DLD1 (cell line): Measurements from ENCODE around the gene CCNF.
"Not testable (repeated sequence)": the region's sequence is repeated elsewhere in the genome, so short reads cannot be mapped to it uniquely, and the experiment has no call there.

Experiments
- in situ Hi-C: cut with HindIII; loops from 2 replicates; pipeline ENCODE4 v1.10.0; 2017; ENCODE audit warnings: low sequenced_read_pairs

Gene CCNF

GRCh38 chr16:2426941-2427361 lies 2.3 kb upstream of the CCNF start:
- in situ Hi-C loops = no loop called here

DNA sequence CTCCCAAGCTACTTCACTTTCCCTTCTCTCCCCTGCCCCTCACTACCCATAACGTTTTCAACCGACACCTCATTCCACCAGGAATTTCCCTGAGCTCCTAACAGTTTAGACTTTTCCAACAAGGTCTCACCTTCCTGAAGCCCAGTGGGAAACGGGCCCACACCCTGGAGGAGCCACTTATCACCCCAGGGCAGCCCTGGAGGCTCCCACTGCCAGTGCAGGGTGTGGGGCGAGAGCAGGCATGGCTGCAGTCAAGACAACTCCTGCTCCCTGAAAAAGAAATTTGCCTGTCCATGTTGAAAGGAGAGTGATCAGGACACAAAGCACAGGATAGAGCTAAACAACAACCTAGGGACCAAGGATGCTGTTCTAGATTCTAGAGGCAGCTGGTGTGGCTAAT lies 1.7 kb upstream of the CCNF start:
- in situ Hi-C loops = no loop called here

DNA sequence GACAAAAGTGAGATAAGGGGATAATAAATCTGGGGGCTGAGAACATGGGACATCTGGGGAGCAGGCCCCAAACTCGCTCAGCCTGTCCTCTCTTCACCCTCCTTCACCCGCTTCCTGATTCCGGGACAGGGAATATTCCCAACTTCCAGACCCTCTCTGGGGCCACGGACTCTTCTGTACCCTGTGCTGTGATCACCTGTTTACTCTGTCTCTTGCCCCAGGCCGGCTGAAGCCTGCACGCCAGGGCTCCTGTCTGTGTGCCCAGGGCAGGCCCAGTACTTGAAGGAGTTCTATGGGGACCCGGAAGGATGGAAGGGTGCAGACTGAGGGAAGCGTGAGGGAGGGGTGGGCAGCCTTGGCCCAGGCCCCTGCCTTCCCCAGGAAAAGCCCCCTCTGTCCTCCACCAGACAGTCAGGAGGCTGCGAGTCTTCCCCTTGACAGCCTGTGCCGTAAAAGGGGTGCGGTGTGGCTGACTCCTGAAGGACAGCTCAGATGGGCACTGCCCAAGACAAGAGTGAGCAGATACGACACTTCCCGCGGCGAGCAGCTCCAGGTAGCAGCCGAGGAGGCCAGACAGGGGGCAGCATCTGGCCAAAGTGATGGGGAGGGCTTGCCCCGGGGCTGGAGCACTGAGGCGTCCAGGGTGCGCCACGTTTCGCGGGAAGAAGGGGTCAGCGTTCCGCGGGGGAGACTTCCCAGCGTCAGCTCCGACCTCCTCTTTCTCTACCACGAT lies 1.0 kb upstream of the CCNF start:
- in situ Hi-C loops = no loop called here

DNA sequence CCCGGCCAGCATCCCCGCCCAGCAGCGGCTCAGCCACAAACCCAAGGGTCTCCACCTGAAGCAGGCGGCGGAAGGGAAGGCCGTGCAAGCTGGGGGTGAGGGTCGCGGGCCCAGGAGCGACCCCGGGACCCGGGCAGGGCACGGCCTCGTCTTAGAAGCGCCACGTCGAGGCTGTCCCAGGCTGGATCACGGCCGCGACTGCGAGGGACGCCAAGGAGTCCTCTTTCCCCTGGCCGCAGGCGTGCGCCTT lies 538 bp upstream of the CCNF start:
- in situ Hi-C loops = no loop called here

DNA sequence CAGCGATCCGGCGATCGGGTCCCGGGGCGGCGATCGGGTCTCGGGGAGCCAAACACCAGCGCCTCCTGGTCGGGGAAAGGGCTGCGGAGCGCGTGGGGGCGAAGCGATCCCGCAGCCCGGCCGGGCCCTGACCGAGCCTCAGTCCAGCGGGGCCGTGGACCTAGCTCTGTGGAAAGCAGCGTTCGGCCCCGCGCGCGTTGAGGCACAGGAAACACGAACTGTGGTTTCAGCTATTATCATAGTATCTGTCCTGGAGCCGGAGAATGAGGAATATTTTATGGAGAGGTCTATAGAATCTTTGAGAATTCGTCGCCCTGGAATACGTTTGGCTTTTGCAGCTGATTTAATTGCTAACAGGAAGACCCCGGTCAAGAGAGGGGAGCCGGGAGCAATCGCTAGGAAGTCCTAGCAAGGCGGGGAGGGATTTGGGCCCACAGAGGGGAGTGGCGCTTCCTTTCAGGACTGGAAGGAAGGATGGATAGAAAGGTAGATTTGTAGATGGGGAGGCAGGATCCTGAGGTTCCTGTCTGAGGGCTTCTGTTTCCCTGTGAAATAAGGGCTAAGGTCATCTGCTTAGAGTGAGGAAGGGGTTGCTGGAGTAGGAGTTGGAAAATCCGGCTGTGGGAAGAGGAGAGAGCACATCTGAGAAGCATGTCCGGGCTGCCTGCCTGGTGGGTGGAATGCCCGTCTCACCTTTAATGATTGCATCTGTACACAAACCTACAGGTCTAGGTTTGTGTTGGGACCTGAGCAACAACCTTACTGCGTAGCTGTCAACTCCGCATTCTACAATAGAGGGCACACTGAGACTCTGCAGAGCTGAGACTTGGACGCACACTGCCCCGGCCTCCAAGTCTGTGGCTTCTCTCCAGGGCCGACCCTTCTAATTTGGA lies 770 bp downstream of the CCNF start:
- in situ Hi-C loops = no loop called here

DNA sequence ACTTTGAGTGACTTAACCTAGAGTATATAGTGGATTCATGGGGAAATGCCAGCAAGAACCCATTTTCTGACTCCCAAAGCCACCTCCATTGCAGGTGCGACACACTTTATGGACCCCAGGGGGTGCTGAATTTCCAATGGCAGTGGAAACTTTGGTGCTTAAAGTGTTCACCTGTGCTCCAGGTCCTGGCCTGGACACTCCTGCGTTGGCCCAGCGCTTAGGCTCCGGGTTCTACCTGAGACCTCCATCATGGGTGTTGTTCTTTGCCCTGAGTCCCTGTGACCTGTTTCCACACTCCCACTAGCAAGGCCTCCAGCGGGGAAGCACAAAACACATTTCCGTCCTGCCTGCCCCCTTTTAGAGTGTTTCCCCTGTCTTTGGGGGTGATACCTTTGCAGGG lies 3.0 kb downstream of the CCNF start:
- in situ Hi-C loops = no loop called here

DNA sequence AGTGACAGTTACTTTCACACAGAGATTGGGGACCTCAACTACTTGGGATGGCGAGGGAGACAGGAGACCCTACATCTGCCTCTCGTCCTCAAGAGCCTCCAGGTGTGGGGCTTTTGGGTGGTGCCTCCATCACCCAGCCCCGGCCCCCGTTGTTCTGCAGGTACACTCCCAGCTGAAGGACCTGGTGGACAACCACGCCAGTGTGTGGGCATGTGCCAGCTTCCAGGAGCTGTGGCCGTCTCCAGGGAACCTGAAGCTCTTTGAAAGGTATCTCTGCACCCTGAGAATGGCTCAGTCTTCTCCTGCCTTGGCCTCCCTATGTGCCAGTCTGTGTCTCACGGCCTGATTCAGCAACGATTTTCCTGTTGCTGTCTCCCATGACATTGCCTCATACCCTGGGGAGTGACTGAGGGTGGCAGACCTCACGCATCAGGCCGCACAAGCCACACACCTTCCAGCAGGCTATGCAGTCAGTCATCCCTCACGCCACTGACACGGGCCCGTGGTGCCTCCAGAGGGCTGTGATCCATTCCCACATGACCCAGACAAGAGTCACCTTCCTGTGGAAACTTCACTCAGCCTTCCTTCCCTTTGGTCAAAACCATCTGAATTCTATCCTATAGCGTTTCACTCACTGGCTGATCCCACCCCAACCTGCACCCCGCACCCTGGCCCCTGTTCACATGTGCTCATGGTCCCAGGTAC lies 3.7 kb downstream of the CCNF start:
- in situ Hi-C loops = no loop called here

- in situ Hi-C loops = not testable (repeated sequence)
Observed at GRCh38 chr16:2435236-2435635, 6.0 kb downstream of the CCNF start.

GRCh38 chr16:2436110-2436509 lies 6.9 kb downstream of the CCNF start:
- in situ Hi-C loops = no loop called here

DNA sequence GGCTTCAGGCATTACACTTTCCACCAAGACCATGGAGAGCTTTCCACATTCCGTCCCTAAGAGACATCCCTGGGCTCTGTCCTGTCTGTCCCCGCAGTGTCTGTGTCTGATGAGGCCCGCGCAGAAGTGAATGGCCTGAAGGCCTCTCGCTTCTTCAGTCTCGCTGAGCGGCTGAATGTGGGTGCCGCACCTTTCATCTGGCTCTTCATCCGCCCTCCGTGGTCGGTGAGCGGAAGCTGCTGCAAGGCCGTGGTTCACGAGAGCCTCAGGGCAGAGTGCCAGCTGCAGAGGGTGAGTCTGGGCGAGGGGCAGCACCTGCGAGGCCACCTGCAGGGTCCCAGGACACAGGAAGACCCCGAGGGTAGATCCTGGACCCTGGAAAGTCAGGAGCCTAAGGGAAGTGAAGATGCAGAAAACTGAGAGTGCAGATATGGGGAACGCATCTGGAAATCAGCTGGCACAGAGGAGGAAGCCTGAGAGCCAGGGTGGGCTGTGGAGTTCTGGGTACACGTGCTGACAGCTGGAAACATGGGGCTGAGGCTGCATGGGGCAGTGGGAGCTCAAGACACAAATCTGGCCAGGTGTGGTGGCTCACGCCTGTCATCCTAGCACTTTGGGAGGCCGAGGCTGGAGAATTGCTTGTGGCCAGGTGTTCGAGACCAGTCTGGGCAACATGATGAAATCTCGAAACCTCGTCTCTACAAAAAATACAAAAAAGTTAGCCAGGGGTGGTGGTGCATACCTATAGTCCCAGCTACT lies 8.0 kb downstream of the CCNF start:
- in situ Hi-C loops = no loop called here

DNA sequence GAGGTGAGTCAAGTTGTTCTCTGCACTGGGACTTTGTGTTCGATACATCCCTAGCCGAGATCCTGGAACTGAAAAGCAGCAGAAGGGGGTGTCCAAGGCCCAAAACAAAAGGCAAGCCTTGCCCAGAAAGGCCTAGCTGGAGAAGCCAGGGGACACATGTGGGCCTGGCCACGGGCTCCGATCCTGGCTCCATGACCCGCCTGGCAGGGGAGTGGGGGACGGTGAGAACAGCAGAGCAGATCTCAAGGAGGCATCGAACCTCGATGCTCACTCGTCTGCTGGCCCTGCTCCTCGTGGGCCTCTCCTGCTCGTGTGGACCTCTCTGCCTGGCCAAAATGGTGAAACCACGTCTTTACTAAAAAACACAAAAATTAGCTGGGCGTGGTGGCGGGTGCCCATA lies 8.9 kb downstream of the CCNF start:
- in situ Hi-C loops = no loop called here

- in situ Hi-C loops = no loop called here
Observed at GRCh38 chr16:2439598-2439997, 10.4 kb downstream of the CCNF start.

DNA sequence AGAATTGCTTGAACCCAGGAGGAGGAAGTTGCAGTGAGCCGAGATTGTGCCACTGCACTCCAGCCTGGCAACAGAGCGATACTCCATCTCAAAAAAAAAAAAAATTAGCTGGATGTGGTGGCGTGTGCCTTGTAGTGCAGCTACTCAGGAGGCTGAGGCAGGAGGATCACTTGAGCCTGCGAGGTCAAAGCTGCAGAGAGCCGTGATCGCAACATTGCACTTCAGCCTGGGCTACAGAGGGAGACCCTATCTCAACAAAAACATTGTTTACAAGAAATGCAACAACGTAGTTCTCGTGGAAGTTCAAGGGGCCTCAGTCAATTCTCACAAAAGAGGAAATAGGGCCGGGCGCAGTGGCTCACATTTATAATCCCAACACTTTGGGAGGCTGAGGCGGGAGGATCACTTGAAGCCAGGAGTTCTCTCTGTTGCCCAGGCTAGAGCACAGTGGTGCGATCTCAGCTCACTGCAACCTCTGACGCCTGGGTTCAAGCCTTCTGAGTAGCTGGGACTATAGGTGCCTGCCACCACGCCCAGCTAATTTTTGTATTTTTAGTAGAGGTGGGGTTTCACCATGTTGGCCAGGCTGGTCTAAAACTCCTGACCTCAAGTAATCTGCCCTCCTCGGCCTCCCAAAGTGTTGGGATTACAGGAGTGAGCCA lies 12.0 kb downstream of the CCNF start:
- in situ Hi-C loops = not testable (repeated sequence)

DNA sequence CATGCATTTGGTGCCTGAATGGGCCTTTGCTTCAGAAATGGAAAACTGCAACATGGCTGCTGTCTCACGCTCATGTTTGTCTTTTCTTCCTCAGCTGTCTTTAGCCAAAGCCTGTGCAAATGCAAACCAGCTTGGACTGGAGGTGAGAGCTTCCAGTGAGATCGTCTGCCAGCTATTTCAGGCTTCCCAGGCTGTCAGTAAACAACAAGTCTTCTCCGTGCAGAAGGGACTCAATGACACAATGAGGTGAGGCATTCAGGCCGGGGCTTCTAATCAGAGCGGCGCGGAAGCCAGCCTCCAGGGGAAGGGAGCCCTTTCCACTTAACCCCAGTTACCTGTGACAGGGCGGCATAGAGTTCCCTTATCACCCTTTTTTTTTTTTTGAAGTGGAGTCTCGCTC lies 14.3 kb downstream of the CCNF start:
- in situ Hi-C loops = no loop called here

DNA sequence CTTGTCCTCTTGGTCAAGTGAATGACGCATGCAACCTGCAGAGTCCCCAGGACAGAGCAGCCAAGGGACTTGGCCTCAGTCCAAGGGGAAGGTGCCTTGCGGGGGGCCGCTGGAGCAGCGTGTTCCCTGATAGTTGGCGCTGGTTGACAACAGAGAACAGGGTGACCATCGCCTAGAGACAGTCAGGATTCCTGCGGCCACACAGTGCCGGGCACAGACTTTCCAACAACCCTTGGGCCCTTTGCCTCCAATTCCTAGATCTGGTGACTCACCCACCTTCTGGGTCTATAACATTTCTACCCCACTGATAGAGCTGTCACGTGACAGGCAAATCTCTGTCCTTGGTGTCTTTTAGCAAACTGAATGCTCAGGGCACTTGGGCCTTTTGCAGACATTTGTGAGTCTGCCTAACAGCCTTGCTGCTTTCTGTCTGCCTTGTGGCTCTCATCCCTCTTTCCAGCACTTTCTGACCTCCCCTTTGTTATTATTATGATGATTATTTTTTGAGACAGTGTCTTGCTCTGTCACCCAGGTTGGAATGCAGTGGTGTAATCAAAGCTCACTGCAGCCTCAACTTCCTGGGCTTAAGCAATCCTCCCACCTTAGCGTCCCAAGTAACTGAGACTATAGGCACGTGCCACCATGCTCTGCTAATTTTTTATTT lies 18.8 kb downstream of the CCNF start:
- in situ Hi-C loops = no loop called here

DNA sequence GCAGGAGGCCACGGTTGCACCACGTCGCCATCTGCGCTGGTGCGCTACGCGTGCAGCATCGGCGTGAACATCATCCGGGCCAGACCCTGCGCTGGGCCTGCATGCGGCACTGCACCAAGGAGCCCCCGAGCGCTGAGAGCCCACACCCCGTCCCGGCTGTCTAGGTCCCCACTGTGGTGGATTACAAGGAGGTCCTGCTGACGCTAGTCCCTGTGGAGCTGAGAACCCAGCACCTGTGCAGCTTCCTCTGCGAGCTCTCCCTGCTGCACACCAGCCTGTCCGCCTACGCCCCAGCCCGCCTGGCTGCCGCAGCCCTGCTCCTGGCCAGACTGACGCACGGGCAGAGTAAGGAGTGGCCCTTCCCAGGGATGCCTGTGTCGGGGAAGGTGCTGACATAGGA lies 19.9 kb downstream of the CCNF start:
- in situ Hi-C loops = no loop called here

GRCh38 chr16:2450535-2450934 lies 21.3 kb downstream of the CCNF start:
- in situ Hi-C loops = no loop called here

DNA sequence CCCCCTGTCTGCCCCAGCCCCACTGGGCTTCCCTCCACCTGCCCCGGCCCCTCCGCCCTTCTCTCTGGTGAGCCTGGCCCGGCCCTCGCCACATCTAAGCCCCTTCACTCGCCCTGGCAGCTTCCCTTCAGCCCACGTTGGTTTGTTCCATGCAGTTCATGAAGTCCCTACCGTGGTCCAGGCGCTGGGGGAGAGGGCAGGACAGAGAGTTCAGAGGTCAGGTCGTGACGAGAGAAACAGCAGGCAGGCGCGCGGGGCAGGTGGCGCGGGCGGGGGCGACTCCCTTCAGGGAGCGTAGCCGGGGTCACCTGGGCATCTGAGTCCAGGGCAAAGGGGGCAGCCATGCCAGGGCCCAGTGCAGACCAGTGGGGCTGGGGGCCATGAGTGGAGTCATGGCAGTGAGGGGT lies 21.7 kb downstream of the CCNF start:
- in situ Hi-C loops = no loop called here

- in situ Hi-C loops = no loop called here
Observed at GRCh38 chr16:2451851-2452320, 22.6 kb downstream of the CCNF start.

GRCh38 chr16:2452650-2453049 lies 23.4 kb downstream of the CCNF start:
- in situ Hi-C loops = no loop called here
